HG03103 (cell line): ENCODE results near the gene HOXD8.

Experiments used
- ATAC-seq: cut with Tn5 transposase; IDR thresholded peaks from one replicate; pipeline ENCODE4 v1.9.1; 2021; ENCODE audit warnings: low read depth; ENCODE audit not compliant: unreplicated experiment

HOXD8 gene

GRCh38 chr2:176102309-176102866 lies 27.1 kb upstream of the HOXD8 start:
- no peak for ATAC-seq

DNA sequence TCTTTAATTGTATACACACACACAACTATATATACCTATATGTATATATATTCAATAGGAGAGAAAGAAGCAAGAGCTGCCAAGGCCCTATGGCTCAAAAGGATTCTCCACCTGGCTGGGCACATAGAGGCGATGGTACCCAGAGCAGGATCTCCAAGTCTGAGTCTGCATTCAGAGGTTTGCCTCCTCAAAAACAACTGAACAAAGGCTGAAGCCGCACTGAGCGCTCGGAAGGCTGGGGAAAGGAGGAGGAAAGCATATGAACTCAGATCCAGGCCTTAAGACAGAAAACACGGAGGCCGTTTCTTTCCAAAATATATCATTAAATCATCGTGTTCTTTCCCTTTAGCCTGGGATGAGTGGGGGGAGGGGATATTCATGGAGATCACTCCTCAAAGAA lies 26.3 kb upstream of the HOXD8 start:
- no peak for ATAC-seq

DNA sequence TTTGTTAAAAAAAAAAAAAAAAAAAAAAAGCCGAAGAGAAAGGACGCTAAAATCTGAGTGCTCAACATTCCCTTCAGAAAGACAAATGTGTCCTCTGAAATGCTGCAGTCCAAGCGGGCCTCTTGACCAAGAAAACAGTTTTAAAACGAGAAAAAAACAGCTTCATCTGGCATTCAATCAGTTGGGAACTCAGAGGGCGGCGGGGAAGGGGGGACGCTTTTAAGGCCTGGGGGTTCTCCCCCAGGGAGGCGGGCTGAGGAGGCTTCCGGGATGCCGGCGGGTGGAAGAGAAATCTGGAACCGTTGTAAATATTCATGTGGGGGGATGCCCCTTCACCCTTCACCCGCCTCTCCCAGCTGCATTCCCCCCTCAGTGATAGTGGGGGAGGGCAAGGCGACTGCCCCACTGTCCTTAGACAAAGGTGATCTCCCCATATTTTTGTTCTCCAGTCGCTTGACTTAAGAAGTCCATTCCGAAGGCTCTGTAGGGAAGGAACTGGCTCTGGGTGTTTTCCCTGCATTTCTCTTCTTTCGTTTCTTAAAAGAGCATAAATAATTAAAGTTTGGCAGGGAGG lies 25.7 kb upstream of the HOXD8 start:
- no peak for ATAC-seq

DNA sequence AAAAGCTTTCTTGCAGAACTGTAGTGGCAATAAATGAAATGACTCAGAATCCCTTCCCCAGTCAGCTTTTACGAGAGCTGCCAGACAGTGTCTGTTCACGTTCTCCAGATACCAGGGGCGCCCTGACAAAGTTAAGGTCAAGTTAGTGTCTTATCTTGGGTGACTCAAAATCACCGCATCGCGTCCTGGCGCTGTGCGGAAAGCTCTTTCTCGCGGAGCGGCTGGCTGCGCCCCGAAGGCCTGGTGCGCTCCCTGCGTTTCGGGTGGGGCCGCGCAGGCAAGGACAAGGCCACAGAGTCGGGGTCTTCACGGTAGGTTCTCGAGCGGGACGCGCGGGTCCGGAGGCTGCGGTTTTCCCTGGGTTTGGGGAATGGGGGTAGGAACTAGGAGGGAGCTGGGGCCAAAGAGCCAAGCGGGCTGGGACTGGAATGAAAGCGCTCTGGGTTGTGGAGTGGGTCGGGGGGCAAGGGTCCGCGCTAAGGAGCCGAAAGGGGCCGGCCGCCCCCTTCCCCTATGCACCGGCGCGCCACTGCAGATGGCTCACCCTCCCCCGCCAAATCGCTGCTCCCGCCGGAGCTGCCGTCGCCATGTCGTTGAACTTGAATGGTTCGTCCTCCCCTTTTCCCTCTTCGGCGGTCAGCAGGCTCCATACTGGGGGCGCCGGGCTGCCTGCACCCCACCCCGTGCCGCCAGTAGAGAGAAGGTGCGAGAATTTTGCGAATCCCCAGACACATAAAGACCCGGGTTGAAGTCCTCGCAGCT lies 25.0 kb upstream of the HOXD8 start:
- ATAC-seq, result no peak

GRCh38 chr2:176105078-176105729 lies 24.3 kb upstream of the HOXD8 start:
- no peak for ATAC-seq

DNA sequence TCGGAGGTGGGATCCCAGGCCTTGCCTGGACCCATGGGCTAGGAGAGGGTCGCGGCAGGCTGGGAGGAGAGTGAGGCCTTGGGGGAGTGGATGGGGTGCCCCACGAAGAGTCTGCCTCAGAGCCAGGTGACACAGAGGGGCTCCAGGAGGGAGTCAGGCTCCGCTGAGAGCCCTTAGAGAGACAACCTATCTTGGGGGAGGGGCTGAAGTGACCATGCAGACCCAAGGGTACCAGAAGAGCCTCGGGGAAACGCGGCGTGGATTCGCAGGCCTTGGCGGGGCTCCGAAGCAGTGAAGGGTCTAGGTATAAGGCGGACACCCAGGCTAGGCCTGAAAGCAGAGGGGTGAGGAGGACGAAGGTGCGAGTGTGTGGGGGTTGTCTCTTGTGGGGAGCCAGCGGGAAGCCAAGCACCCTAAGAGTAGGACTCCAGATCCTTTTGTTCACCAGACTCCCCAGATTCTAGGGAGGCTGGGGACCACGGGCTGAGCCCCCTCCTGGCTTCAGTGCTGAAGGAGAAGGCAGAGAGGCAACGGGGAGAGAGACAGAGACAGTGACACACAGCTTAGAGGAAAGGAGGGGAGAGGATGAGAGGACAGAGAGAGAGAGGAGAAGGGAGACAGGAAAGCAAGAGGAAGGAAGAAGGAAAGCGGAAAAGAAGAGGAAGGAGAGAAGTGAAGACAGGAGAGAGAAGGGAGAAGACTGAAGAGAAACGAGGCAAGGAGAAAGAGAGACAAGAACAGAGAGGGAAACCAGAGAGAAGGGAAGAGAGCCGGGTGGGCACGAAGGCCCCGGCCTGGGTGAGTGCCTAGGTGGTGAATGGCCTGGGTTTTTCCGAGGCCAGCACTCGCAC lies 23.6 kb upstream of the HOXD8 start:
- ATAC-seq, result no peak

GRCh38 chr2:176106581-176107539 lies 22.6 kb upstream of the HOXD8 start, which contains the start of gene HOXD11:
TSS of gene HOXD11 (plus strand) at chr2:176107280. CDS start at chr2:176107356, 76 bp downstream.
- no peak for ATAC-seq

GRCh38 chr2:176107731-176108181 lies 21.7 kb upstream of the HOXD8 start:
- ATAC-seq, result no peak

DNA sequence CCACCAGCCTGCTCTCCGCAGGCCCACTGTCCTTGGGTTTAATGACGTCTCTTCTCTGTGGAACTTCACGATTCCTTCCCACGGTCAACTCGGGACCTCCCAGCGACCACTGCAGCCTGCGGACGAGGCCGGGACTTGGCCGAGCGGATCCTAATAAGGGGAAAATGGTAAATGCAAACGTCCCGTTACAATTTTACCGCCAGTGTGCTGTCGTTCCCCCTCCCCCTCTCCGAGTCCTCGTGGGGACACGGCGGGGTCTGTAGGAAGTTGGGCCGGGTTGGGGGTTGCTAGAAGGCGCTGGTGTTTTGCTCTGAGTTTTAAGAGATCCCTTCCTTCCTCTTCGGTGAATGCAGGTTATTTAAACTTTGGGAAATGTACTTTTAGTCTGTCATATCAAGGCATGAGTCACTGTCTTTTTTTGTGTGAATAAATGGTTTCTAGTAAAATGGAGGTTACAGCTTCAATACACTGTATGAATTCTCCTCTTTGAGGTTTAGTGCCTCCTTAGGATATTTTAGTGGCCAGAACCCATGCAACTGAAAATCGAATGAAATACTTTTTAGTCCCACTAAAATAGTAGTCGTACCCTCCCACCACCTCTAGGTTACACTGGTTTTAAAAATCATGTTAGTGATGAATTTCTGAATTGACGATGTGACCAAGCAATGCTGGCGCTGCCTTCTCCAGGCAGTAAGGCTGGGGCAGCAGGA lies 20.2 kb upstream of the HOXD8 start:
- ATAC-seq, result no peak

DNA sequence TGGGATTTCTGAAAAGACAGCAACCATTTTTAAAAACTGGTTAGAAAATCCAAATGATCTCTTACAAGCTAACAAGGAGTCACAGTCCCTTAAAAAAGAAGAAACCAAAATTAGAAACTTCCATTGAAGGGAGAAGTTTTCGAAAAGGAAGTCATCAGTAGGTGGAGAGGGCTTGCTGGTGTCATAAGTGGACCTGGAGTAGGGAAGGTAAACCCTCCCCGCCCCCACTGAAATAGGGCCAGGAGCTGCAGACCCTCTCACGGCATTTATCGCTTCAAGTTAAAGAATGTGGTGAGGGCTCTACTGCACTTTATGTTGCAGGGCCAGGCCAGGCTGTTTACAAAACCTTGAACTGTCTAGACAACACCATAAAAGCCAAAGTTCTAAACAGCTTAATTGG lies 19.6 kb upstream of the HOXD8 start:
- ATAC-seq, result no peak

- ATAC-seq, result no peak
Observed at GRCh38 chr2:176110415-176111308, 18.8 kb upstream of the HOXD8 start.

GRCh38 chr2:176111309-176111663 lies 18.2 kb upstream of the HOXD8 start:
- no peak for ATAC-seq

GRCh38 chr2:176111846-176112374 lies 17.6 kb upstream of the HOXD8 start:
- ATAC-seq, result no peak

DNA sequence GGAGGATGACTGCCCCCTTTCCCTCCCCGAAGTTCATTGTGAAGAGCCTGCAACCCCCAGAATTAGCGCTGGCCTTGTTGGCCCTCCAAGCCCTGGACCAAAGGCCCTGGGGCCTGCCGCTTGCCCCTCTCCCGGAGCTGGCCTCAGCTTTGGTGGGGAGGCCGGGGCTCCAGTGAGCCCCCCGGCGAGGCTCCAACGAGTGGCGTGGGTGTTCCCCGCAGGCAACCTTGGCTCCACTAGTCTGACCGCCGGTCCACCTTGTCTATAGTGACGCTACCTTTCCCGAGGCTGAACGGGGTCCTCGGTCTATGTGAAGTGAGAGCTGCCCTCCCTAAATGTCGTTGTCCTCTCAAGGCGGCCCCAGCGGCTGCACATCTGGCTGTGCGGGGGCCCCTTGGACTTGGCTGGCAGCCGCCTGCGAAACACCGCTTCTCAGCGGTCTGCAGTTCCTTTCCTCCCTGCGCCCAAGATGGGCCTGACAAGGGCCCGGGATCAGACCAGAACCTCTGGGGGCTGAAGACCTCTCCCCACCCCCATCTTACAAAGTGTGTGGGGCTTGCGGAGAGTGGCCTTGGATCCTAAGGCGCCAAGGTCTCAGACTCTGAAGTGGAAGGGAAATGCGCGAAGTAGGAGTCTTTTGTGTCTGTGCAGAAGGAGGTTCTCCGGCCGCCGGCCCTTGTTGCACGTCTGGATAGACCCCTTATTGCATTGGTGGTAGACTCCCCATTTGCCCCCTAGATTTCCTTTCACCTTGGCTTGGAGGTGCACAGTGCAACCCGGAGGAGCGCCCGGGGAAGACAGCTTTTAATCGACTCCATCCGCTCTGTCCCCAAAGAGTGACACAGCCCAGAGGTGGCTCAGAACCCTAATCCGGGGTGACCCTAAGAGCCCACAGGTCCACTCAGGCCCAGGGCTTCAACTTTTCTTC lies 16.9 kb upstream of the HOXD8 start:
- no peak for ATAC-seq

- ATAC-seq, result no peak
Observed at GRCh38 chr2:176114120-176114929, 15.2 kb upstream of the HOXD8 start.
